Esophagus squamous epithelium (tissue), 4 donors: ENCODE results near the gene UBE2K.

Experiments
- CTCF ChIP-seq, 6 experiments: fragments of 450-650 bp in 4 of 6; fragments of 200-600 bp in 2 of 6; sonication (generic) in 2 of 6; IDR thresholded peaks; one replicate each; pipeline ENCODE4 v1.5.1; 2016 to 2019; ENCODE audit warnings: antibody characterized with exemption in 6 of 6, mild to moderate bottlenecking in 4 of 6, moderate library complexity in 4 of 6
- POLR2A ChIP-seq, 4 donors: fragments of 450-650 bp; IDR thresholded peaks; one replicate each; pipeline ENCODE4 v1.6.1; 2017; ENCODE audit warnings: antibody characterized with exemption in 4 of 4, mild to moderate bottlenecking in 4 of 4, moderate library complexity in 3 of 4

GRCh38 chr4:39818646-39819045 is 120.7 kb downstream of the UBE2K start:
- TF ChIP-seq CTCF (IDR thresholded peaks at IDR 0.05) (no peak), POLR2A (IDR thresholded peaks at IDR 0.05) (no peak)
